GM23338 (cell line): ENCODE results near the gene SAFB2. TPM values are rescaled to one million over a fixed set of nuclear protein-coding genes. Genes with fewer than 3 reads are reported as not detected.

Experiments used
- ATAC-seq: fragments of 200-7000 bp; cut with Tn5 transposase; 3 replicates; pipeline ENCODE4 v1.9.1; 2020
- DNase-seq: peaks from one replicate; pipeline ENCODE4 v3.0.0-alpha.2; 2015; ENCODE audit warnings: low spot score
- H2AFZ ChIP-seq: fragments of 200-600 bp; sonication (generic); 2 replicates; pipeline ENCODE4 v1.8.0; 2016; ENCODE audit warnings: antibody characterized with exemption, mild to moderate bottlenecking, moderate library complexity
- H3F3A ChIP-seq: fragments of 200-600 bp; sonication (generic); replicated peaks from 2 replicates; pipeline ENCODE4 v1.8.0; 2017; ENCODE audit warnings: antibody characterized with exemption, mixed run types, low read depth
- H3K27ac ChIP-seq: fragments of 200-600 bp; sonication (generic); 2 replicates; pipeline ENCODE4 v1.6.1; 2016; ENCODE audit warnings: low read depth
- H3K27me3 ChIP-seq: fragments of 200-600 bp; sonication (generic); 2 replicates; pipeline ENCODE4 v1.8.0; 2016; ENCODE audit warnings: mild to moderate bottlenecking, mixed run types, moderate library complexity; ENCODE audit not compliant: insufficient read depth
- H3K36me3 ChIP-seq: fragments of 200-600 bp; sonication (generic); 2 replicates; pipeline ENCODE4 v1.8.0; 2016; ENCODE audit warnings: mild to moderate bottlenecking; ENCODE audit not compliant: insufficient read depth
- H3K4me1 ChIP-seq: fragments of 200-600 bp; sonication (generic); 2 replicates; pipeline ENCODE4 v1.8.0; 2016; ENCODE audit warnings: mild to moderate bottlenecking, moderate library complexity; ENCODE audit not compliant: insufficient read depth
- H3K4me2 ChIP-seq: fragments of 200-600 bp; sonication (generic); 2 replicates; pipeline ENCODE4 v1.7.1; 2017; ENCODE audit warnings: mixed run types
- H3K4me3 ChIP-seq: fragments of 200-600 bp; sonication (generic); 2 replicates; pipeline ENCODE4 v1.6.1; 2016; ENCODE audit warnings: mixed run types
- H3K79me2 ChIP-seq: fragments of 200-600 bp; sonication (generic); replicated peaks from 2 replicates; pipeline ENCODE4 v1.8.0; 2017; ENCODE audit warnings: mild to moderate bottlenecking; ENCODE audit not compliant: insufficient read depth
- H3K9me2 ChIP-seq: fragments of 200-600 bp; sonication (generic); 2 replicates; pipeline ENCODE4 v1.8.0; 2017; ENCODE audit not compliant: insufficient read depth
- H4K20me1 ChIP-seq: fragments of 200-600 bp; sonication (generic); replicated peaks from 2 replicates; pipeline ENCODE4 v1.8.0; 2017; ENCODE audit warnings: mild to moderate bottlenecking; ENCODE audit not compliant: insufficient read depth
- H3K27ac Mint-ChIP-seq: 2 replicates; pipeline ENCODE4 v1.8.0; 2020; ENCODE audit warnings: inconsistent platforms, mild to moderate bottlenecking, moderate library complexity, mixed read lengths
- H3K27me3 Mint-ChIP-seq: 3 replicates; pipeline ENCODE4 v1.8.0; 2022; ENCODE audit warnings: low read depth, mild to moderate bottlenecking, moderate library complexity, mixed read lengths, inconsistent platforms; ENCODE audit not compliant: insufficient read depth, poor library complexity
- H3K36me3 Mint-ChIP-seq: 3 replicates; pipeline ENCODE4 v1.8.0; 2021; ENCODE audit warnings: low read depth, mild to moderate bottlenecking, inconsistent platforms, moderate library complexity, mixed read lengths
- H3K4me1 Mint-ChIP-seq: 3 replicates; pipeline ENCODE4 v1.8.0; 2020; ENCODE audit warnings: mild to moderate bottlenecking, inconsistent platforms, mixed read lengths
- H3K4me3 Mint-ChIP-seq: 3 replicates; pipeline ENCODE4 v1.8.0; 2021; ENCODE audit warnings: moderate library complexity, mild to moderate bottlenecking, inconsistent platforms, mixed read lengths
- H3K9me3 Mint-ChIP-seq: 3 replicates; pipeline ENCODE4 v1.8.0; 2020; ENCODE audit warnings: moderate library complexity, mild to moderate bottlenecking, inconsistent platforms, mixed read lengths
- CREB1 ChIP-seq: fragments of 250-450 bp; sonication (Bioruptor Pico); IDR thresholded peaks from 2 replicates; pipeline ENCODE4 v1.5.0; 2020; ENCODE audit warnings: low read depth, mild to moderate bottlenecking, moderate library complexity
- EZH2 ChIP-seq: fragments of 200-600 bp; sonication (generic); IDR thresholded peaks from one replicate; pipeline ENCODE4 v1.8.0; 2017; ENCODE audit warnings: antibody characterized with exemption, mild to moderate bottlenecking, low read depth; ENCODE audit not compliant: unreplicated experiment
- EZH2phosphoT487 ChIP-seq: fragments of 200-600 bp; sonication (generic); IDR thresholded peaks from one replicate; pipeline ENCODE4 v1.8.1; 2018; ENCODE audit warnings: antibody characterized with exemption; ENCODE audit not compliant: unreplicated experiment
- JUNB ChIP-seq: IDR thresholded peaks from one replicate; pipeline ENCODE4 v1.6.1; 2016; ENCODE audit warnings: antibody characterized with exemption; ENCODE audit not compliant: unreplicated experiment
- NANOG ChIP-seq: IDR thresholded peaks from 2 replicates; pipeline ENCODE4 v1.6.1; 2016; ENCODE audit warnings: antibody characterized with exemption, borderline replicate concordance
- POLR2AphosphoS5 ChIP-seq: IDR thresholded peaks from 2 replicates; pipeline ENCODE4 v1.6.1; 2016; ENCODE audit warnings: antibody characterized with exemption, low read depth
- STAT1 ChIP-seq: IDR thresholded peaks from one replicate; pipeline ENCODE4 v1.6.1; 2016; ENCODE audit warnings: antibody characterized with exemption; ENCODE audit not compliant: unreplicated experiment
- ZNF114 ChIP-seq: fragments of 250-450 bp; sonication (Bioruptor Pico); IDR thresholded peaks from 2 replicates; pipeline ENCODE4 v1.5.0; 2020; ENCODE audit warnings: mild to moderate bottlenecking, moderate library complexity
- ZNF331 ChIP-seq: fragments of 250-450 bp; sonication (Bioruptor Pico); IDR thresholded peaks from 2 replicates; pipeline ENCODE4 v1.5.0; 2020; ENCODE audit warnings: low read depth, mild to moderate bottlenecking, moderate library complexity
- polyA plus RNA-seq: library from polyadenylated mRNA; unstranded; fragments of >200 nt; fragmentation: Nextera tagmentation; extraction: Ambion mirVana; gene quantifications from 2 replicates; pipeline ENCODE4 v1.2.1, GENCODE V29; 2016
- total RNA-seq: library from RNA; depleted of rRNA; stranded (reverse); fragments of >200 nt; shearing (Covaris generic); gene quantifications from 2 replicates; pipeline ENCODE4 v1.2.3, GENCODE V29; 2014
- TF ChIP-seq, protein P1 (sequence below): IDR thresholded peaks from 2 replicates; pipeline ENCODE4 v1.6.1; 2016; ENCODE audit warnings: antibody characterized with exemption
- TF ChIP-seq, protein P2 (sequence below): fragments of 250-450 bp; sonication (Bioruptor Pico); IDR thresholded peaks from 2 replicates; pipeline ENCODE4 v1.5.0; 2020; ENCODE audit warnings: mild to moderate bottlenecking, moderate library complexity
- TF ChIP-seq, protein P3 (sequence below), 2 experiments: fragments of 200-600 bp in 1 of 2; sonication (generic) in 1 of 2; conservative IDR thresholded peaks; 2 replicates each; pipeline versions ENCODE4 v1.5.1 to v1.6.1; 2016 to 2017; ENCODE audit warnings: antibody characterized with exemption in 2 of 2, low read depth in 2 of 2, mild to moderate bottlenecking in 2 of 2, moderate library complexity in 1 of 2
- TF ChIP-seq, protein P4 (sequence below): IDR thresholded peaks from one replicate; pipeline ENCODE4 v1.6.1; 2018; ENCODE audit warnings: antibody characterized with exemption; ENCODE audit not compliant: unreplicated experiment

The SAFB2 gene
- total and polyA plus RNA-seq, 2 experiments from 2014 or later = 37.7 to 102 TPM

DNA sequence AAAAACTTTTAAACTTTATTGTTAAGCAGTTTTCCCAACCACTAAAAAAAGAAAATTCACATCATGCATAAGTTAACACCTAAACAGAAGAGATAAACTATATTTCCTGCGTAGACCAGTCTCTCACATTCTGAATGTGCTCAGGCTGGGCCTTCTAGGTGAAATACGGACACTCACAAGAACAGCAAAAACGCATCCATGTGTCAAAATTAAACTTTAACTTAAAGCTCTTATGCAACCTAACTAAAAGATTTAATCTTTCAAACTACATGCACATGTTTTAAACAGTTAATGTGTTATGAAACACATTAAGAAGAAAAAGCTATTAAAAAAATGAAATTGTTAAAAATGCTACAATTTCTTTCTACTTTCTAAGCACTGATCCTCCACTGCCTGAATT is 2.6 kb downstream of the SAFB2 start:
- no peaks in the 10 kb centered on the region for H3K27me3 ChIP-seq
- H3K36me3 ChIP-seq = peaks cover 41% of the 10 kb centered on the region
- H3K4me2 ChIP-seq = no peak overlapping the region
- TF ChIP-seq CREB1 (no peak), EZH2 (no peak), EZH2phosphoT487 (no peak), STAT1 (no peak), NANOG (no peak), POLR2AphosphoS5 (no peak), JUNB (no peak), ZNF331 (CRISPR knock-in tag) (no peak), ZNF114 (CRISPR knock-in tag) (no peak)
- TF ChIP-seq, protein P1, sequence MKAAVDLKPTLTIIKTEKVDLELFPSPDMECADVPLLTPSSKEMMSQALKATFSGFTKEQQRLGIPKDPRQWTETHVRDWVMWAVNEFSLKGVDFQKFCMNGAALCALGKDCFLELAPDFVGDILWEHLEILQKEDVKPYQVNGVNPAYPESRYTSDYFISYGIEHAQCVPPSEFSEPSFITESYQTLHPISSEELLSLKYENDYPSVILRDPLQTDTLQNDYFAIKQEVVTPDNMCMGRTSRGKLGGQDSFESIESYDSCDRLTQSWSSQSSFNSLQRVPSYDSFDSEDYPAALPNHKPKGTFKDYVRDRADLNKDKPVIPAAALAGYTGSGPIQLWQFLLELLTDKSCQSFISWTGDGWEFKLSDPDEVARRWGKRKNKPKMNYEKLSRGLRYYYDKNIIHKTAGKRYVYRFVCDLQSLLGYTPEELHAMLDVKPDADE = no peak
- TF ChIP-seq, protein P2, sequence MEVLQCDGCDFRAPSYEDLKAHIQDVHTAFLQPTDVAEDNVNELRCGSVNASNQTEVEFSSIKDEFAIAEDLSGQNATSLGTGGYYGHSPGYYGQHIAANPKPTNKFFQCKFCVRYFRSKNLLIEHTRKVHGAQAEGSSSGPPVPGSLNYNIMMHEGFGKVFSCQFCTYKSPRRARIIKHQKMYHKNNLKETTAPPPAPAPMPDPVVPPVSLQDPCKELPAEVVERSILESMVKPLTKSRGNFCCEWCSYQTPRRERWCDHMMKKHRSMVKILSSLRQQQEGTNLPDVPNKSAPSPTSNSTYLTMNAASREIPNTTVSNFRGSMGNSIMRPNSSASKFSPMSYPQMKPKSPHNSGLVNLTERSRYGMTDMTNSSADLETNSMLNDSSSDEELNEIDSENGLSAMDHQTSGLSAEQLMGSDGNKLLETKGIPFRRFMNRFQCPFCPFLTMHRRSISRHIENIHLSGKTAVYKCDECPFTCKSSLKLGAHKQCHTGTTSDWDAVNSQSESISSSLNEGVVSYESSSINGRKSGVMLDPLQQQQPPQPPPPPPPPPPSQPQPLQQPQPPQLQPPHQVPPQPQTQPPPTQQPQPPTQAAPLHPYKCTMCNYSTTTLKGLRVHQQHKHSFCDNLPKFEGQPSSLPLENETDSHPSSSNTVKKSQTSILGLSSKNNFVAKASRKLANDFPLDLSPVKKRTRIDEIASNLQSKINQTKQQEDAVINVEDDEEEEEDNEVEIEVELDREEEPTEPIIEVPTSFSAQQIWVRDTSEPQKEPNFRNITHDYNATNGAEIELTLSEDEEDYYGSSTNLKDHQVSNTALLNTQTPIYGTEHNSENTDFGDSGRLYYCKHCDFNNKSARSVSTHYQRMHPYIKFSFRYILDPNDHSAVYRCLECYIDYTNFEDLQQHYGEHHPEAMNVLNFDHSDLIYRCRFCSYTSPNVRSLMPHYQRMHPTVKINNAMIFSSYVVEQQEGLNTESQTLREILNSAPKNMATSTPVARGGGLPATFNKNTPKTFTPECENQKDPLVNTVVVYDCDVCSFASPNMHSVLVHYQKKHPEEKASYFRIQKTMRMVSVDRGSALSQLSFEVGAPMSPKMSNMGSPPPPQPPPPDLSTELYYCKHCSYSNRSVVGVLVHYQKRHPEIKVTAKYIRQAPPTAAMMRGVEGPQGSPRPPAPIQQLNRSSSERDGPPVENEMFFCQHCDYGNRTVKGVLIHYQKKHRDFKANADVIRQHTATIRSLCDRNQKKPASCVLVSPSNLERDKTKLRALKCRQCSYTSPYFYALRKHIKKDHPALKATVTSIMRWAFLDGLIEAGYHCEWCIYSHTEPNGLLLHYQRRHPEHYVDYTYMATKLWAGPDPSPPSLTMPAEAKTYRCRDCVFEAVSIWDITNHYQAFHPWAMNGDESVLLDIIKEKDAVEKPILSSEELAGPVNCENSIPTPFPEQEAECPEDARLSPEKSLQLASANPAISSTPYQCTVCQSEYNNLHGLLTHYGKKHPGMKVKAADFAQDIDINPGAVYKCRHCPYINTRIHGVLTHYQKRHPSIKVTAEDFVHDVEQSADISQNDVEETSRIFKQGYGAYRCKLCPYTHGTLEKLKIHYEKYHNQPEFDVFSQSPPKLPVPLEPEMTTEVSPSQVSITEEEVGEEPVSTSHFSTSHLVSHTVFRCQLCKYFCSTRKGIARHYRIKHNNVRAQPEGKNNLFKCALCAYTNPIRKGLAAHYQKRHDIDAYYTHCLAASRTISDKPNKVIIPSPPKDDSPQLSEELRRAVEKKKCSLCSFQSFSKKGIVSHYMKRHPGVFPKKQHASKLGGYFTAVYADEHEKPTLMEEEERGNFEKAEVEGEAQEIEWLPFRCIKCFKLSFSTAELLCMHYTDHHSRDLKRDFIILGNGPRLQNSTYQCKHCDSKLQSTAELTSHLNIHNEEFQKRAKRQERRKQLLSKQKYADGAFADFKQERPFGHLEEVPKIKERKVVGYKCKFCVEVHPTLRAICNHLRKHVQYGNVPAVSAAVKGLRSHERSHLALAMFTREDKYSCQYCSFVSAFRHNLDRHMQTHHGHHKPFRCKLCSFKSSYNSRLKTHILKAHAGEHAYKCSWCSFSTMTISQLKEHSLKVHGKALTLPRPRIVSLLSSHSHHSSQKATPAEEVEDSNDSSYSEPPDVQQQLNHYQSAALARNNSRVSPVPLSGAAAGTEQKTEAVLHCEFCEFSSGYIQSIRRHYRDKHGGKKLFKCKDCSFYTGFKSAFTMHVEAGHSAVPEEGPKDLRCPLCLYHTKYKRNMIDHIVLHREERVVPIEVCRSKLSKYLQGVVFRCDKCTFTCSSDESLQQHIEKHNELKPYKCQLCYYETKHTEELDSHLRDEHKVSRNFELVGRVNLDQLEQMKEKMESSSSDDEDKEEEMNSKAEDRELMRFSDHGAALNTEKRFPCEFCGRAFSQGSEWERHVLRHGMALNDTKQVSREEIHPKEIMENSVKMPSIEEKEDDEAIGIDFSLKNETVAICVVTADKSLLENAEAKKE = no peak
- TF ChIP-seq, protein P3, sequence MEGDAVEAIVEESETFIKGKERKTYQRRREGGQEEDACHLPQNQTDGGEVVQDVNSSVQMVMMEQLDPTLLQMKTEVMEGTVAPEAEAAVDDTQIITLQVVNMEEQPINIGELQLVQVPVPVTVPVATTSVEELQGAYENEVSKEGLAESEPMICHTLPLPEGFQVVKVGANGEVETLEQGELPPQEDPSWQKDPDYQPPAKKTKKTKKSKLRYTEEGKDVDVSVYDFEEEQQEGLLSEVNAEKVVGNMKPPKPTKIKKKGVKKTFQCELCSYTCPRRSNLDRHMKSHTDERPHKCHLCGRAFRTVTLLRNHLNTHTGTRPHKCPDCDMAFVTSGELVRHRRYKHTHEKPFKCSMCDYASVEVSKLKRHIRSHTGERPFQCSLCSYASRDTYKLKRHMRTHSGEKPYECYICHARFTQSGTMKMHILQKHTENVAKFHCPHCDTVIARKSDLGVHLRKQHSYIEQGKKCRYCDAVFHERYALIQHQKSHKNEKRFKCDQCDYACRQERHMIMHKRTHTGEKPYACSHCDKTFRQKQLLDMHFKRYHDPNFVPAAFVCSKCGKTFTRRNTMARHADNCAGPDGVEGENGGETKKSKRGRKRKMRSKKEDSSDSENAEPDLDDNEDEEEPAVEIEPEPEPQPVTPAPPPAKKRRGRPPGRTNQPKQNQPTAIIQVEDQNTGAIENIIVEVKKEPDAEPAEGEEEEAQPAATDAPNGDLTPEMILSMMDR (conservative IDR thresholded peaks at IDR 0.05; ENCODE audit: low read depth in 2 of 2) = no peak
- TF ChIP-seq, protein P4, sequence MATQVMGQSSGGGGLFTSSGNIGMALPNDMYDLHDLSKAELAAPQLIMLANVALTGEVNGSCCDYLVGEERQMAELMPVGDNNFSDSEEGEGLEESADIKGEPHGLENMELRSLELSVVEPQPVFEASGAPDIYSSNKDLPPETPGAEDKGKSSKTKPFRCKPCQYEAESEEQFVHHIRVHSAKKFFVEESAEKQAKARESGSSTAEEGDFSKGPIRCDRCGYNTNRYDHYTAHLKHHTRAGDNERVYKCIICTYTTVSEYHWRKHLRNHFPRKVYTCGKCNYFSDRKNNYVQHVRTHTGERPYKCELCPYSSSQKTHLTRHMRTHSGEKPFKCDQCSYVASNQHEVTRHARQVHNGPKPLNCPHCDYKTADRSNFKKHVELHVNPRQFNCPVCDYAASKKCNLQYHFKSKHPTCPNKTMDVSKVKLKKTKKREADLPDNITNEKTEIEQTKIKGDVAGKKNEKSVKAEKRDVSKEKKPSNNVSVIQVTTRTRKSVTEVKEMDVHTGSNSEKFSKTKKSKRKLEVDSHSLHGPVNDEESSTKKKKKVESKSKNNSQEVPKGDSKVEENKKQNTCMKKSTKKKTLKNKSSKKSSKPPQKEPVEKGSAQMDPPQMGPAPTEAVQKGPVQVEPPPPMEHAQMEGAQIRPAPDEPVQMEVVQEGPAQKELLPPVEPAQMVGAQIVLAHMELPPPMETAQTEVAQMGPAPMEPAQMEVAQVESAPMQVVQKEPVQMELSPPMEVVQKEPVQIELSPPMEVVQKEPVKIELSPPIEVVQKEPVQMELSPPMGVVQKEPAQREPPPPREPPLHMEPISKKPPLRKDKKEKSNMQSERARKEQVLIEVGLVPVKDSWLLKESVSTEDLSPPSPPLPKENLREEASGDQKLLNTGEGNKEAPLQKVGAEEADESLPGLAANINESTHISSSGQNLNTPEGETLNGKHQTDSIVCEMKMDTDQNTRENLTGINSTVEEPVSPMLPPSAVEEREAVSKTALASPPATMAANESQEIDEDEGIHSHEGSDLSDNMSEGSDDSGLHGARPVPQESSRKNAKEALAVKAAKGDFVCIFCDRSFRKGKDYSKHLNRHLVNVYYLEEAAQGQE = no peak
- no peak overlapping the region for H3K4me3 ChIP-seq
- peaks cover 3% of the 10 kb centered on the region; the same call in 1 of the 2 replicates for H3F3A ChIP-seq
- H3K79me2 ChIP-seq = peaks cover 77% of the 10 kb centered on the region
- H3K9me3 Mint-ChIP-seq = peaks cover 5% of the 10 kb centered on the region
- DNase-seq = no peak
- no peak for ATAC-seq
- H3K27ac ChIP-seq = no peak overlapping the region
- H3K9me2 ChIP-seq = no peaks in the 10 kb centered on the region
- peaks cover 74% of the 10 kb centered on the region for H3K36me3 Mint-ChIP-seq
- H3K27ac Mint-ChIP-seq = no peak overlapping the region
- peaks cover 15% of the 10 kb centered on the region for H3K4me1 ChIP-seq
- peaks cover 40% of the 10 kb centered on the region for H4K20me1 ChIP-seq
- H3K4me3 Mint-ChIP-seq = no peak overlapping the region
- H3K27me3 Mint-ChIP-seq = peaks cover 17% of the 10 kb centered on the region
- H2AFZ ChIP-seq = no peak overlapping the region
- H3K4me1 Mint-ChIP-seq = peaks cover 19% of the 10 kb centered on the region
